NT2/D1 (cell line): ENCODE data around the gene APC.

Experiments used
- SUZ12 ChIP-seq: IDR thresholded peaks from 2 replicates; pipeline ENCODE4 v1.6.1; 2011; ENCODE audit not compliant: insufficient read length, insufficient read depth; ENCODE audit errors: extremely low read depth
- YY1 ChIP-seq: IDR thresholded peaks from 2 replicates; pipeline ENCODE4 v1.6.1; 2011; ENCODE audit not compliant: insufficient read length, insufficient read depth
- ZNF274 ChIP-seq: IDR thresholded peaks from 2 replicates; pipeline ENCODE4 v1.6.1; 2011; ENCODE audit warnings: mild to moderate bottlenecking, low read depth, low read length

- TF ChIP-seq YY1, result no peak
- no peak for TF ChIP-seq ZNF274
- TF ChIP-seq SUZ12, result no peak
These were observed 26.2 kb upstream of the APC start for GRCh38 chr5:112711436-112711835.
